OCI-LY3 (cell line): ENCODE results near the gene IL22RA2.

Experiments used
- H2AFZ ChIP-seq: fragments of 200-600, 300-600 bp; shearing (Covaris generic); 2 replicates; pipeline ENCODE4 v1.6.0; 2014; ENCODE audit warnings: antibody characterized with exemption, low read depth, low read length
- H3K27ac ChIP-seq: fragments of 200-600, 300-600 bp; sonication (generic); 2 replicates; pipeline ENCODE4 v1.5.1; 2014; ENCODE audit warnings: mild to moderate bottlenecking, low read length, moderate library complexity, mixed read lengths
- H3K27me3 ChIP-seq: fragments of 200-600, 300-600 bp; sonication (generic); 2 replicates; pipeline ENCODE4 v1.6.1; 2014; ENCODE audit warnings: low read depth, low read length, mixed read lengths
- H3K36me3 ChIP-seq: fragments of 200-600, 300-600 bp; sonication (generic); replicated peaks from 2 replicates; pipeline ENCODE3; 2014; ENCODE audit warnings: low read depth, low read length, mixed read lengths
- H3K4me1 ChIP-seq: fragments of 300-600, 200-600 bp; sonication (generic); 2 replicates; pipeline ENCODE4 v1.6.1; 2014; ENCODE audit warnings: low read length, mixed read lengths
- H3K4me2 ChIP-seq: fragments of 200-600, 300-600 bp; sonication (generic); 2 replicates; pipeline ENCODE4 v1.6.1; 2014; ENCODE audit warnings: low read length, mixed read lengths
- H3K4me3 ChIP-seq: fragments of 300-600, 200-600 bp; sonication (generic); 2 replicates; pipeline ENCODE4 v1.5.1; 2014; ENCODE audit warnings: antibody characterized with exemption, mild to moderate bottlenecking, low read length, moderate library complexity
- H3K79me2 ChIP-seq: fragments of 300-600, 200-600 bp; shearing (Covaris generic); 2 replicates; pipeline ENCODE4 v1.6.1; 2014; ENCODE audit warnings: mild to moderate bottlenecking, low read length, mixed read lengths
- H3K9ac ChIP-seq: fragments of 300-600, 200-600 bp; shearing (Covaris generic); 2 replicates; pipeline ENCODE4 v1.6.0; 2014; ENCODE audit warnings: mild to moderate bottlenecking, low read length, moderate library complexity
- H3K9me3 ChIP-seq: fragments of 200-600, 300-600 bp; shearing (Covaris generic); 2 replicates; pipeline ENCODE4 v1.6.1; 2014; ENCODE audit warnings: low read length, mixed read lengths; ENCODE audit not compliant: insufficient read depth
- H4K20me1 ChIP-seq: fragments of 200-600, 300-600 bp; sonication (generic); 2 replicates; pipeline ENCODE4 v1.6.1; 2016; ENCODE audit warnings: low read length, mixed read lengths; ENCODE audit not compliant: insufficient read depth
- CTCF ChIP-seq: fragments of 200-600, 300-600 bp; sonication (generic); IDR thresholded peaks from 2 replicates; pipeline ENCODE4 v1.5.1; 2014; ENCODE audit warnings: antibody characterized with exemption, low read length, low read depth
- EZH2phosphoT487 ChIP-seq: fragments of 200-600 bp; shearing (Covaris generic); IDR thresholded peaks from 2 replicates; pipeline ENCODE4 v1.6.1; 2018; ENCODE audit warnings: antibody characterized with exemption, mixed run types, low read depth

IL22RA2 gene

GRCh38 chr6:137162692-137163306, 10.6 kb downstream of the IL22RA2 start:
- no peak overlapping the region for H2AFZ ChIP-seq
- H3K4me3 ChIP-seq: no peak overlapping the region
- no peaks in the 10 kb centered on the region for H3K27me3 ChIP-seq
- H3K79me2 ChIP-seq: no peaks in the 10 kb centered on the region
- H4K20me1 ChIP-seq: no peaks in the 10 kb centered on the region
- peaks cover 31% of the 10 kb centered on the region for H3K4me1 ChIP-seq
- peaks cover 2% of the 10 kb centered on the region for H3K36me3 ChIP-seq
- H3K27ac ChIP-seq: no peak overlapping the region
- no peak overlapping the region for H3K9ac ChIP-seq
- H3K9me3 ChIP-seq: peaks cover 21% of the 10 kb centered on the region; the same call in 1 of the 2 replicates
- H3K4me2 ChIP-seq: no peak overlapping the region
- TF ChIP-seq EZH2phosphoT487 (no peak), CTCF (no peak)

GRCh38 chr6:137161949-137162348, 11.5 kb downstream of the IL22RA2 start:
- Histone ChIP-seq H3K27ac (no peak overlapping the region), H3K36me3 (peaks cover 2% of the 10 kb centered on the region), H3K9me3 (peaks cover 25% of the 10 kb centered on the region; the same call in 1 of the 2 replicates), H4K20me1 (no peaks in the 10 kb centered on the region), H3K79me2 (no peaks in the 10 kb centered on the region), H3K4me3 (no peak overlapping the region), H3K27me3 (no peaks in the 10 kb centered on the region), H3K9ac (no peak overlapping the region), H2AFZ (no peak overlapping the region), H3K4me1 (peaks cover 22% of the 10 kb centered on the region), H3K4me2 (no peak overlapping the region)
- TF ChIP-seq CTCF: no peak
- TF ChIP-seq EZH2phosphoT487: no peak

- H3K4me1 ChIP-seq: peaks cover 15% of the 10 kb centered on the region
- H3K4me3 ChIP-seq: no peak overlapping the region
- H3K79me2 ChIP-seq: no peaks in the 10 kb centered on the region
- H4K20me1 ChIP-seq: no peaks in the 10 kb centered on the region
- peaks cover 25% of the 10 kb centered on the region; the same call in 1 of the 2 replicates for H3K9me3 ChIP-seq
- TF ChIP-seq CTCF (no peak), EZH2phosphoT487 (no peak)
- no peak overlapping the region for H2AFZ ChIP-seq
- no peaks in the 10 kb centered on the region for H3K27me3 ChIP-seq
- H3K27ac ChIP-seq: no peak overlapping the region
- H3K36me3 ChIP-seq: peaks cover 2% of the 10 kb centered on the region
- no peak overlapping the region for H3K4me2 ChIP-seq
- H3K9ac ChIP-seq: no peak overlapping the region
Observed at GRCh38 chr6:137160763-137161162, 12.7 kb downstream of the IL22RA2 start.

- Histone ChIP-seq H3K4me3 (no peak overlapping the region), H3K9ac (no peak overlapping the region), H3K27me3 (no peaks in the 10 kb centered on the region), H3K36me3 (peaks cover 2% of the 10 kb centered on the region), H4K20me1 (no peaks in the 10 kb centered on the region), H3K4me1 (peaks cover 10% of the 10 kb centered on the region), H3K4me2 (no peak overlapping the region), H3K79me2 (no peaks in the 10 kb centered on the region), H3K27ac (no peak overlapping the region), H3K9me3 (peaks cover 22% of the 10 kb centered on the region; the same call in 1 of the 2 replicates), H2AFZ (no peak overlapping the region)
- TF ChIP-seq CTCF (no peak), EZH2phosphoT487 (no peak)
Observed at GRCh38 chr6:137159912-137160311, 13.5 kb downstream of the IL22RA2 start.
